Measurements from ENCODE around the gene GPR108.

The GPR108 gene

DNA sequence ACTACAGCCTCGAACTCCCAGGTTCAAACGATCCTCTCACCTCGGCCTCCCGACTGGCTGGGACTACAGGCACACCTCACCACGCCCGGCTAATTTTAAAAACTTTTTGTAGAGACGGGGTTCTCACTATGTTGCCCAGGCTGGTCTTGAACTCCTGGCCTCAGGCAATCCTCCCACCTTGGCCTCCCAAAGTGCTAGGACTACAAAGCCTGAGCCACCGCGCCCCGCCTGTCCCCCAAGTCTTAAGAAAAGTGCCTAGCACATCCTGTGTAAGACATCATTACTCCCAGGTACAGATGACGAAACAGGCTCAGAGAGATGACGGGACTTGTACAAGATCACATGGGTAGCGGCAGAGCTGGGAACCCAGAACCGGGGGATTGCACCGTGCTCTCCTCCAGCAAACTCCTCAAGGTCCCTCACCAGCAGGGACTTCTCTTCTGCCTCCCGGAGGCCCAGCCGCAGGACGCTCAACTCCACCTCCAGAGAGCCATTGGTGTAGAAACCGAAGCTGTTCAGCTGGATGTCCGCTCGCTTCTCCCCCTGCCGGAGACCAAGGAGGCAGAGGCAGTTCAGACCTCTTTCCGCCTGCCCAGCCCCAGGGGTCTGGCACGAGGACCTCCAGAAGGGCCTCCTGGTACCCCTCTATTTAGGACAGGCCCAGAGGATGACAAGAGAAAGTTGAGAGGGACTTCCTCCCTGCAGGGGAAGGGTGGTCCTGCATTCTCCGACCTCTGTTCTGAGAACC is 1.0 kb downstream of the GPR108 start:
- no peak for DNase-seq

GRCh38 chr19:6735181-6735911 is 2.0 kb downstream of the GPR108 start:
- DNase-seq = no peak

- DNase-seq = no peak
These were observed 3.2 kb downstream of the GPR108 start for GRCh38 chr19:6734096-6734696.

DNA sequence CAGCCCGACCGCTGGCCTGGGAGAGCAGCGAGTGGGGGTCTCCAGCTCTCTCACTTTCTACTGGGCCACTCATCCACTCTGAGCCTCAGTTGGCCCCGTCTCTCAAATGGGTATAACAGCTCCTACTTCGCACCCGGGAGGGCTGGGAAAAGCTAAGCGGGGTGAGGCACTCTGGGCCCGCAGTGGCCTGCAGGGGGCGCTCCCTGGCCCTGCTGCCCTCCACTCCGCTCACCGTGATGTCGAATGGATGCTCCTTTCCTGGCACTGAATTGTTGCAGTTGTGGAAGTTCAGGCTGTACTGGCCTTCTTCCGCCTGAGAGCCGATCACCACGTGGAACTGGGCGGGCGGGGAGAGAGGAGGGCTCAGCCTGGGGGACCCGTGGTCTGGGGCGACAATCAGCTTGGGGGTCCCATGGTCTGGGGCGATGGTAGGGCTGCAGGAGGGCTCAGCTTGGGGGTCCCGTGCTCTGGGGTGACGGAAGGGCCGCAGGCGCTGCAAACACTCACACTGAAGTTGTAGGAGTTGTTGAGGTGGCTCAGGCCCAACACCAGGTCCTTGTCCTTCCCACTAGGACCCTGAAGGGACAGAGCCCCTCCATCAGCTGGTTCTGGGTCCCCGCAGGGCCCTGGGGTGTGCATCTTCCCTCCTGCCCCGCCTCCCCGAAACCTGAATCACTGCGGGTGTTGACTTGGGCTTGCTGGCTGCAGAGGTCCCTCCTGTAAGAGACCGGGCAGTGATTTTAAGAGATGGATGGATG is 3.9 kb downstream of the GPR108 start:
- no peak for DNase-seq

GRCh38 chr19:6732803-6733337 is 4.5 kb downstream of the GPR108 start:
- DNase-seq = no peak

- DNase-seq = no peak
These were observed 5.6 kb downstream of the GPR108 start for GRCh38 chr19:6731822-6732221.

DNA sequence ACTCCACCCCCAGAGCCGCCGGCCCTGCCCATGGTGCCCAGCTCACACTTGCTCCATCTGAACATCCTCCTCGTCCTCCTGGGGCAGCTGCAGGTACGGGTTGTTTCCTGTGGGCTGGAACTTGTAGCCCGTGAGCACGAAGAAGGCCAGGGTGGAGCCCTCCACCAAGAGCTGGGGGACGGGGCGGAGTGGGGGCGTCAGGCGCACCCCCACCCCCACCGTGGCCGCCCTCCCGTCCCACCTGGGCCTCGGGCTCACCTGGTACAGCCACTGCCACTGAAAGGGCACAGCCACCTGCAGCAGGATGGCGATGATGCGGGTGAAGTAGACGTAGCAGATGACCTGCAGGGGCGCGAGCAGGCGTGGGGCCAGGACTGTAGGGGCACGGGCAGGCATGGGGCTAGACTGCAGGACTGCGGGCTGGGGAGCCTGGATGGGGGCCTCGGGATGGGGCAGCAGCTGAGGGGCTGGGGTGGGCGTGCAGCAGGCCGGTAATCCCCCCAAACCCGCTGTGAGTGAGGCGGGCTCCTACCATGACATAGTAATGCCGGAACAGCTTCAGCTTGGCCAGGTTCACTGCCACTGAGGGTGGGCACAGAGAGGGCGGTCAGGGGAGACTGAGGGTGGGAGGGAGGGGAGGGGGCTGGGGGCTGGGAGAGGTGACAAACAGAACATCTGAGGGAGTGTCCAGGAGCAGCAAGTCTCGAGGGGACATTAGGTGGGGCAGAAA is 6.3 kb downstream of the GPR108 start:
- DNase-seq = no peak

DNA sequence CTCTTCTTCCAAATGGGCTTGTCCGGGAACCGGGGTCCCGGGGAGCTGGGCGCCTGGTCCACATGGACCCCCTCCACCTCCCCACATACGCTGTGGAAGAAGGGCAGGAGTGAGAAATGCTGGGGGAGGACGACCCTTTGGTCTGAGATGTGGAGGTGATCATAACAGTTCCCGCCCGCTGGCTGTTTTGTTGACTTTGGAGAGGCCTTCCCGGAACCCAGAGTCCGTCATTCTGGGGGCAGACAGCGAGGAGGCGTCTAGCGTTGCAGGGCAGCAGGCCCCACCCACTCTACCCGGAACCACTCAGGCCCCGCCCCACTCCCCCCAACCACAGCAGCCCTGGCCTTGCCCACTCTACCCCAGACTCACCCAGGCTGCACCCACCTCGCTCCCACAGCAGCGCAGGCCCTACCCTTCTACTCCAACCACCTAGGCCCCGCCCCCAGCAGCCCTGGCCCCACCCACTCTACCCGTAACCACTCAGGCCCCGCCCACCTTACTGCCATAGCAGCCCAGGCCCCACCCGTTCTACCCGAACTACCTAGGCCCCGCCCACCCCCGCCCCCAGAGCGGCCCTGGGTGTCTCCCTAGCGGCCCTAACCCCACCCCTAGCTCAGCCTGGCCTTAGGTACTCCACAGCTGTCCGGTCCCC is 7.1 kb downstream of the GPR108 start:
- no peak for DNase-seq

- DNase-seq = no peak
These were observed 7.7 kb downstream of the GPR108 start for GRCh38 chr19:6729573-6730152.

GRCh38 chr19:6728346-6728745 is 9.0 kb downstream of the GPR108 start:
- no peak for DNase-seq

DNA sequence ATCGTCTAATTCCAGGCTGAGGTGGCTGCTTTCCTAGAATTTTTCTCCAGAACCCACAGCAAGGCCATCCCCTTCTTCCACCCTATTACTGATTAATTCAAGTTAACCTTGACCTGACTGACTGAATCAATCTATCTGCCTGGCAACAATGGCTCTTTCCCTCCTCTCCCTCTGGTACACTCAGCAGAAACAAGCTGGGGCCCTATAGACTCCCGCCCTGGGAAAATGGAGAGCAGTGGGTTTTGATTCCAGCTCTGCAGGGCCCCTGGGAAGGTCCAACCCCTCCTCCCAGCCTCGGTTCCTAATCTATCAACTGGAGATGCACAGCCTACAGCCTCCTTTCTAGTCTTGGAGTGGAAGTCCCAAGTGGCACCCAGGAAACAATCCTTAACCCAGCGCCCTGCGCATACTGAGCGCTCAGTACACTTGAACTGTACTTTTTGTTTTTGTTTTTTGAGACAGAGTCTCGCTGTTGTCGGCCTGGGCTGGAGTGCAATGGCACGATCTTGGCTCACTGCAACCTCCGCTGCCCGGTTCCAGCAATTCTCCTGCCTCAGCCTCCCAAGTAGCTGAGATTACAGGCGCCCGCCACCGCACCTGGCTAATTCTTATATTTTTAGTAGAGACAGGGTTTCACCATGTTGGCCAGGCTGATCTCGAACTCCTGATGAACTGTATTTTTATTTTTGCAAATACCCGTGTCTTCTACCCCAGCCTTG is 11.7 kb downstream of the GPR108 start:
- DNase-seq = no peak

GRCh38 chr19:6724631-6725492 is 12.5 kb downstream of the GPR108 start:
- no peak for DNase-seq

GRCh38 chr19:6723738-6724137 is 13.6 kb downstream of the GPR108 start:
- no peak for DNase-seq

DNA sequence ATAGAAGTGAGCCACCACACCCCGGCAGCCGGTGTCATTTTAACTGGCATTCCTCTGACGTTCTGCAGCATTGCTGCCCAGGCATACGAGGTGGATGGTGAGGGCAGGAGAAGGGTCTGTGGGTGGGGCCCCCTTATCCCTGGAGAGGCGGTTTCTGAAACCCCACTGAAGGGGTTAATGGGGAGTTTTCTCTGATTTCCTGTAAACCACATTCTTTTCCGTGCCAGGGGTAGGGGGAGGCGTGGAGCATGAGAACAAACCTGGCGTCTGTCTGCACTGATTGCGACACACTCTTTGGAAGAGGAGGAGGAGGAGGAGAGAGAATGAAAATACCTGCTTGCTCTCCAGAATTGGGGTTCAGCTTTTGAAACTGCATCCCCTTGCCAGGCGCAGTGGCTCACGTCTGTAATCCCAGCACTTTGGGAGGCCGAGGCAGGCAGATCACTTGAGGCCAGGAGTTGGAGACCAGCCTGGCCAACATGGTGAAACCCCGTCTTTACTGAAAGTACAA is 14.2 kb downstream of the GPR108 start:
- no peak for DNase-seq

DNA sequence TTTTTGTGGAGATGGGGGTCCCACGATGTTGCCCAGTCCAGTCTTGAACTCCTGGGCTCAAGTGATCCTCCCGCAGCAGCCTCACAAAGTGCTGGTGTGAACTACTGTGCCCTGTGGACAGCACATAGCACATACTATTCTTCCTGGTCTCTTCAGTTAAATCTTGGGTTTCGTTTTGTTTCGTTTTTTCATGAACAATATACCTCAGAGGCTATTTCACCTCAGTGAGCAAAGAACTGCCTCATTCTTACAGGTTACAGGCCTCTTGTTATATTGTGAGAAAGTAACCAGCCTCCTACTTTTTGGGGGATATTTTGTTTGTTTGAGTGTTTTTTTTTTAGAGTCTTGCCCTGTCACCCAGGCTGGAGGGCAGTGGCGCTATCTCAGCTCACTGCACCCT is 15.6 kb downstream of the GPR108 start:
- DNase-seq = no peak

GRCh38 chr19:6721138-6721474 is 16.3 kb downstream of the GPR108 start:
- DNase-seq = no peak

DNA sequence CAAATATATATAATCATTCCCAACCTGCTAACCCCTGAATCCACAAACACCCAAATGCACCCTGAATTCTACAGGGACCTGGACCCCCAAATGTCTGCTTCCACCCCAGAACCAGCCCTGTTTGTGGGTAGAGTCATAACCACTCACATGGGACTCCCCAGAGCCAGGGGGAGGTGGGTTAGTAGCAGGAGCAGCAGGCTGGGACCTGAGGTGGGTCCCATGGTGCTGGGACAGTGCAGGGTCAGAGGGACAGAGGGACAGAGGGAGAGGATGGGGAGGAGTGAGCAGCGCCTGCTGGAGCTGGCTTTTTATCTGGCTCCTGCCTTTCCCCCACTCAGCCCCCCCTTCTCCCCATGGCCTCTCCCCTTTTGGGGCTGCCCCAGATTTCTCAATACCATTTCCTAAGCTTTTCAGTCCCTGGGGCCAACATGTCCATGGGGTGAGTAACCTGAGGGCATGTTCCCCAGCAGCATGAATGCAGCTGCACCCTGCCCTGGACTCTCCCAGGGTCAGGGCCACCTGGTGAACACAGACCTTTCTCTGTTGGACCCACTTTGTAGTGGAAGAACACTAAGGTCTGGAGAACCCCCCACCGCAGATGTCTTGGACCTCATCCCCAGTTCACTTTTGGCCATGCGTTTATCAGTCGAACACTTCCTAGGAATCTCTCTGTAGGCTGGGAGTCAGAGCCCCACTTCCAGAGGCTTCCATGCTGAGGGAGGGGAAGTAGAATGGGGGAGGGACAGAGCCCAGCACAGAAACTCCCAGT is 16.8 kb downstream of the GPR108 start, which contains the start of gene C3:
Gene C3, minus strand, starts transcription at position 282 of the 769 bp plus-strand sequence. Its CDS starts 61 bp downstream, at position 221.
- no peak for DNase-seq

GRCh38 chr19:6719992-6720368 is 17.4 kb downstream of the GPR108 start:
- no peak for DNase-seq

DNA sequence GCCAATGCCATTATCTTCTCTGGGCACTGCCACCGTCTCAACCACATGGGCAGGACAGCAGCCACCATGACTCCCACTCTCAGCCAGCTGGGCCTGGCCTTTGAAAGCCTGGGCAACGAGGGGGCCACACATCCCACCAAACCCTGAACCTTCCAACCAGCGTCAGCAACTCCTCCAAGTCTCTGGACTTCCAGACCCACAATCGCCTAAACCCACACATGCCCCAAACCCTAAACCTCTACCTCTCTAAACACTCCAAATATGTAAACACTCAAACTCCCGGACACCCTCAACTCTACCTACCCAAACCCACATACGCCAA is 17.9 kb downstream of the GPR108 start:
- no peak for DNase-seq

Measured in NCI-H524 treated with DMSO at 0.1 percent for 48 hours (cell line).